OCI-LY7 (cell line): ENCODE data around the gene DKK1. TPM values are rescaled to one million over a fixed set of nuclear protein-coding genes. Genes with fewer than 3 reads are reported as not detected.

Experiments used
- BruUV-seq: library from RNA; stranded (reverse); fragments of 400-500 nt; replicated peaks from 2 replicates; lab custom pipeline; 2021; lab: Mats Ljungman, UMichigan
- CTCF ChIA-PET: fragments of 300-600 bp; sonication (Branson Sonifier 250); formaldehyde crosslinking; loops from one replicate; lab custom pipeline; 2022; ENCODE audit warnings: antibody characterized with exemption; ENCODE audit not compliant: unreplicated experiment; lab: Charles Lee
- POLR2A ChIA-PET: fragments of 300-600 bp; sonication (Branson Sonifier 250); formaldehyde crosslinking; loops from one replicate; lab custom pipeline; 2022; ENCODE audit warnings: antibody characterized with exemption; lab: Charles Lee
- DNase-seq: peaks from one replicate; pipeline ENCODE4 v3.0.0-alpha.2; 2015; ENCODE audit warnings: low spot score
- H2AFZ ChIP-seq: fragments of 200-600 bp; sonication (generic), shearing (Covaris generic); 2 replicates; pipeline ENCODE4 v1.6.1; 2014; ENCODE audit warnings: mild to moderate bottlenecking, antibody characterized with exemption, low read length, moderate library complexity
- H3K27ac ChIP-seq: fragments of 200-600 bp; sonication (generic); 2 replicates; pipeline ENCODE4 v1.5.1; 2014; ENCODE audit warnings: mixed run types, low read depth, mild to moderate bottlenecking, moderate library complexity, low read length, inconsistent platforms; ENCODE audit not compliant: poor library complexity, severe bottlenecking
- H3K36me3 ChIP-seq: fragments of 200-600 bp; sonication (generic); 2 replicates; pipeline ENCODE4 v1.6.1; 2014; ENCODE audit warnings: mild to moderate bottlenecking, antibody characterized with exemption, low read length, moderate library complexity, mixed read lengths; ENCODE audit not compliant: insufficient read depth
- H3K4me1 ChIP-seq: fragments of 200-600 bp; sonication (generic); 2 replicates; pipeline ENCODE4 v1.5.1; 2014; ENCODE audit warnings: mild to moderate bottlenecking, low read length; ENCODE audit not compliant: insufficient read depth, poor library complexity, severe bottlenecking
- H3K4me2 ChIP-seq: fragments of 200-600 bp; sonication (generic); 2 replicates; pipeline ENCODE4 v1.6.1; 2014; ENCODE audit warnings: mild to moderate bottlenecking, low read length
- H3K4me3 ChIP-seq: fragments of 200-600 bp; sonication (generic); 2 replicates; pipeline ENCODE4 v1.5.1; 2014; ENCODE audit warnings: mild to moderate bottlenecking, low read depth, low read length; ENCODE audit not compliant: poor library complexity, severe bottlenecking
- H3K79me2 ChIP-seq: fragments of 200-600 bp; sonication (generic); 2 replicates; pipeline ENCODE4 v1.6.1; 2016; ENCODE audit warnings: low read depth, mild to moderate bottlenecking, low read length, moderate library complexity, mixed read lengths; ENCODE audit not compliant: insufficient read depth
- H3K9me2 ChIP-seq: fragments of 200-600 bp; sonication (generic); 2 replicates; pipeline ENCODE4 v1.6.1; 2016; ENCODE audit warnings: mild to moderate bottlenecking, low read length, mixed read lengths; ENCODE audit not compliant: insufficient read depth
- H3K9me3 ChIP-seq: fragments of 200-600 bp; sonication (generic); 2 replicates; pipeline ENCODE4 v1.6.1; 2014; ENCODE audit warnings: mild to moderate bottlenecking, mixed run types, low read length, mixed read lengths
- H4K20me1 ChIP-seq: fragments of 200-600 bp; sonication (generic); 2 replicates; pipeline ENCODE4 v1.6.1; 2014; ENCODE audit warnings: mild to moderate bottlenecking, antibody characterized with exemption, low read length, moderate library complexity, mixed read lengths; ENCODE audit not compliant: insufficient read depth
- EZH2phosphoT487 ChIP-seq: fragments of 200-600 bp; sonication (generic); IDR thresholded peaks from 2 replicates; pipeline ENCODE4 v1.6.1; 2018; ENCODE audit warnings: low read depth, borderline replicate concordance, mild to moderate bottlenecking, mixed run types, antibody characterized with exemption, low read length, moderate library complexity, mixed read lengths
- intact Hi-C: fragments of 100-400 bp; cut with micrococcal nuclease; formaldehyde crosslinking; loops from one replicate; pipeline ENCODE4 v1.10.0; 2022; ENCODE audit not compliant: unreplicated experiment
- total RNA-seq, 2 experiments: library from RNA; depleted of rRNA in 1 of 2; stranded (reverse); fragments of >200 nt in 1 of 2; shearing (Covaris generic) in 1 of 2; gene quantifications; 2 replicates each; pipeline ENCODE4 v1.2.3, GENCODE V29; 2014 to 2022
- TF ChIP-seq, protein P1 (sequence below): fragments of 200-600 bp; sonication (generic); conservative IDR thresholded peaks from 2 replicates; pipeline ENCODE4 v1.5.1; 2014; ENCODE audit warnings: mild to moderate bottlenecking, antibody characterized with exemption, low read length, moderate library complexity, mixed read lengths

The DKK1 gene
- total RNA-seq, 2 experiments from 2014 or later: not detected

- H3K4me2 ChIP-seq: 0 out of 2 replicates have a peak overlapping the region, but pooled peaks have one; percentile 17
- peak overlapping the region; percentile 60; the same call in 1 of the 2 replicates for H2AFZ ChIP-seq
- no peak overlapping the region for H3K4me3 ChIP-seq
- H3K27ac ChIP-seq: no peak overlapping the region
- no peaks in the 10 kb centered on the region for H3K9me2 ChIP-seq
- H4K20me1 ChIP-seq: no peaks in the 10 kb centered on the region; the same call in 1 of the 2 replicates
- CTCF ChIA-PET: no interaction called here
- H3K36me3 ChIP-seq: no peaks in the 10 kb centered on the region
- DNase-seq: peak; percentile 43
- no peaks in the 10 kb centered on the region for H3K79me2 ChIP-seq
- H3K9me3 ChIP-seq: no peaks in the 10 kb centered on the region
- TF ChIP-seq, protein P1, sequence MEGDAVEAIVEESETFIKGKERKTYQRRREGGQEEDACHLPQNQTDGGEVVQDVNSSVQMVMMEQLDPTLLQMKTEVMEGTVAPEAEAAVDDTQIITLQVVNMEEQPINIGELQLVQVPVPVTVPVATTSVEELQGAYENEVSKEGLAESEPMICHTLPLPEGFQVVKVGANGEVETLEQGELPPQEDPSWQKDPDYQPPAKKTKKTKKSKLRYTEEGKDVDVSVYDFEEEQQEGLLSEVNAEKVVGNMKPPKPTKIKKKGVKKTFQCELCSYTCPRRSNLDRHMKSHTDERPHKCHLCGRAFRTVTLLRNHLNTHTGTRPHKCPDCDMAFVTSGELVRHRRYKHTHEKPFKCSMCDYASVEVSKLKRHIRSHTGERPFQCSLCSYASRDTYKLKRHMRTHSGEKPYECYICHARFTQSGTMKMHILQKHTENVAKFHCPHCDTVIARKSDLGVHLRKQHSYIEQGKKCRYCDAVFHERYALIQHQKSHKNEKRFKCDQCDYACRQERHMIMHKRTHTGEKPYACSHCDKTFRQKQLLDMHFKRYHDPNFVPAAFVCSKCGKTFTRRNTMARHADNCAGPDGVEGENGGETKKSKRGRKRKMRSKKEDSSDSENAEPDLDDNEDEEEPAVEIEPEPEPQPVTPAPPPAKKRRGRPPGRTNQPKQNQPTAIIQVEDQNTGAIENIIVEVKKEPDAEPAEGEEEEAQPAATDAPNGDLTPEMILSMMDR: peak; percentile 76
- no peak for TF ChIP-seq EZH2phosphoT487
- POLR2A ChIA-PET: no interaction called here
- no TSS peak for BruUV-seq
- intact Hi-C loops: loop anchor here (1.0 to 5.0 kb wide), 2 partner anchors 181 to 259 kb away; no protein-coding TSS in a partner anchor
- no peaks in the 10 kb centered on the region for H3K4me1 ChIP-seq
Observed at GRCh38 chr10:52308251-52309031, 5.6 kb upstream of the DKK1 start.

DNA sequence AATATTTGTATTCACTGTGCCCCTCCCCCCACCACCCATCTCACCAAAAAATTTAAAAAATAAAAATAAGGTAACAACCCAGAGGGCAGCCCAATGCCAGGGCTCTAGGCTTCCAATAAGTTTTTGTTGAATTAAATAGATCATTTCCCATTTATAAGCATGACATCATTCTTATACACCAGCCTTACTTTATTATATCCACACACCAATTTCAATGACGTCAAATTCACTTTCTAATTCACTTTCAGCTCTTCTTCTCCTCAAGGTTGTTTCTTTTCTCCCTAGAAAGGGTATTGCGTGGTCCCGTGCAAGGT lies 1.2 kb upstream of the DKK1 start:
- intact Hi-C loops: no loop called here
- TF ChIP-seq, protein P1: no peak
- TF ChIP-seq EZH2phosphoT487: no peak
- no peak overlapping the region for H3K4me2 ChIP-seq

More for the DNA sequence above, 1.2 kb upstream of the DKK1 start:
- Histone ChIP-seq H3K27ac (no peak overlapping the region), H3K36me3 (no peaks in the 10 kb centered on the region), H3K4me1 (no peaks in the 10 kb centered on the region), H3K4me3 (no peak overlapping the region), H3K79me2 (no peaks in the 10 kb centered on the region), H3K9me3 (no peaks in the 10 kb centered on the region), H3K9me2 (no peaks in the 10 kb centered on the region), H2AFZ (no peak overlapping the region), H4K20me1 (no peaks in the 10 kb centered on the region; the same call in 1 of the 2 replicates)
- DNase-seq: no peak
- BruUV-seq: no TSS peak
- CTCF ChIA-PET: no interaction called here
- POLR2A ChIA-PET: interaction anchor here (0.6 to 0.7 kb wide), 3 partner anchors 27 to 1473 kb away, joined by 3 to 4 read pairs (median 4); no protein-coding TSS in a partner anchor
